Esophagus muscularis mucosa (tissue), 4 donors: ENCODE data around the gene SLC16A5. TPM values are rescaled to one million over a fixed set of nuclear protein-coding genes. Genes with fewer than 3 reads are reported as not detected.
"Not testable (repeated sequence)": the region's sequence is repeated elsewhere in the genome, so short reads cannot be mapped to it uniquely, and the experiment has no call there.

Experiments used
- DNase-seq: peaks from one replicate; pipeline ENCODE4 v3.0.0-alpha.2; 2017; ENCODE audit errors: extremely low spot score
- H3K27ac ChIP-seq, 4 donors: fragments of 200-600 bp; sonication (generic); replicated peaks in 1 of 4; 1 replicate in 3 of 4; 2 replicates in 1 of 4; pipeline ENCODE4 v1.5.1; 2016 to 2019; ENCODE audit warnings: mild to moderate bottlenecking in 1 of 4
- H3K27me3 ChIP-seq, 4 donors: fragments of 200-600 bp; sonication (generic); one replicate each; pipeline versions ENCODE4 v1.5.1 to v1.6.0; 2016 to 2019
- H3K36me3 ChIP-seq, 4 donors: fragments of 200-600 bp; sonication (generic); one replicate each; pipeline ENCODE4 v1.5.1; 2016 to 2019
- H3K4me1 ChIP-seq, 4 donors: fragments of 200-600 bp; sonication (generic); one replicate each; pipeline ENCODE4 v1.5.1; 2016 to 2019
- H3K4me3 ChIP-seq, 4 donors: fragments of 200-600 bp; sonication (generic); 1 replicate in 2 of 4; 2 replicates in 2 of 4; pipeline ENCODE4 v1.5.1; 2016 to 2019; ENCODE audit warnings: mild to moderate bottlenecking in 4 of 4, moderate library complexity in 1 of 4
- H3K9me3 ChIP-seq, 4 donors: fragments of 200-600 bp; sonication (generic); 1 replicate in 3 of 4; 2 replicates in 1 of 4; pipeline ENCODE4 v1.5.1; 2016 to 2019
- EP300 ChIP-seq: sonication (generic); formaldehyde crosslinking; IDR thresholded peaks from one replicate; pipeline ENCODE4 v1.6.1; 2017; ENCODE audit warnings: antibody characterized with exemption
- POLR2A ChIP-seq: fragments of 450-650 bp; IDR thresholded peaks from one replicate; pipeline ENCODE4 v1.6.1; 2017; ENCODE audit warnings: antibody characterized with exemption, moderate library complexity, mild to moderate bottlenecking, low read depth
- POLR2AphosphoS5 ChIP-seq, 2 donors: sonication (generic); formaldehyde crosslinking; IDR thresholded peaks; one replicate each; pipeline ENCODE4 v1.6.1; 2017; ENCODE audit warnings: antibody characterized with exemption in 2 of 2
- WGBS: methylation state at CpG from one replicate; pipeline ENCODE4 v1.1.5; 2018; 5-methylcytosine and 5-hydroxymethylcytosine counted together
- intact Hi-C: fragments of 100-400 bp; cut with DNase I; formaldehyde crosslinking; loops from one replicate; pipeline ENCODE4 v1.15.1; 2023
- total RNA-seq, 4 donors: library from RNA; depleted of rRNA; stranded (reverse); fragments of >200 nt; gene quantifications; one replicate each; pipeline versions ENCODE4 v1.1.0 to v1.2.1, GENCODE V29; 2016
- TF ChIP-seq, protein P1 (sequence below), 3 experiments: fragments of 200-600 bp in 2 of 3; fragments of 450-650 bp in 1 of 3; sonication (generic) in 2 of 3; IDR thresholded peaks; one replicate each; pipeline ENCODE4 v1.5.1; 2017 to 2019; ENCODE audit warnings: antibody characterized with exemption in 3 of 3, mild to moderate bottlenecking in 2 of 3, moderate library complexity in 1 of 3

The SLC16A5 gene
- total RNA-seq, 4 donors from 2014 or later = 3.8 to 9.7 (median 7.6) TPM

DNA sequence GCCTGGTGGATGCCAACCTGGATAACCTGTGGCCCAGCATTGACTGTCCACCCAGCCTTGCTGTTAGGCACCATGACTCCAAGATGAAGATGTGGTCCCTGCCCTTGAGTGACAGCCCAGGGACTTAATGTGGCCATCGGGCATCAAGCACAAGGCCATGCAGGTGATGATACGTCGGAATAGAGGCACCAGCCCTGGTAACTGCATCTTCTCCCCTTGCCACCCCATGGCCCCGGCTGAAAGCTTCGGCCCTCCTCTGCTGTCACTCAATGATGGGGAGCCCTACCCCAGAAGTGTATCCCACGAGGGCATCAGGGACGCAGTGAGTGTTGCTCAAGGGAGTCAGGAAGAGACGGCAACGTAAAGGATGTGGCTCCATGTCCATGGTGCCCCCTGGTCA is 41.8 kb downstream of the SLC16A5 start:
- peaks cover 16 to 36% (median 23%) of the 10 kb centered on the region in 4 donors for H3K4me1 ChIP-seq
- no peak overlapping the region for H3K4me3 ChIP-seq
- no peak overlapping the region for H3K27ac ChIP-seq
- no peaks in the 10 kb centered on the region for H3K9me3 ChIP-seq
- peaks cover 0 to 20% (median 18%) of the 10 kb centered on the region in 4 donors for H3K36me3 ChIP-seq
- TF ChIP-seq POLR2AphosphoS5 (IDR thresholded peaks at IDR 0.05) (no peak), POLR2A (no peak), EP300 (no peak)
- TF ChIP-seq, protein P1, sequence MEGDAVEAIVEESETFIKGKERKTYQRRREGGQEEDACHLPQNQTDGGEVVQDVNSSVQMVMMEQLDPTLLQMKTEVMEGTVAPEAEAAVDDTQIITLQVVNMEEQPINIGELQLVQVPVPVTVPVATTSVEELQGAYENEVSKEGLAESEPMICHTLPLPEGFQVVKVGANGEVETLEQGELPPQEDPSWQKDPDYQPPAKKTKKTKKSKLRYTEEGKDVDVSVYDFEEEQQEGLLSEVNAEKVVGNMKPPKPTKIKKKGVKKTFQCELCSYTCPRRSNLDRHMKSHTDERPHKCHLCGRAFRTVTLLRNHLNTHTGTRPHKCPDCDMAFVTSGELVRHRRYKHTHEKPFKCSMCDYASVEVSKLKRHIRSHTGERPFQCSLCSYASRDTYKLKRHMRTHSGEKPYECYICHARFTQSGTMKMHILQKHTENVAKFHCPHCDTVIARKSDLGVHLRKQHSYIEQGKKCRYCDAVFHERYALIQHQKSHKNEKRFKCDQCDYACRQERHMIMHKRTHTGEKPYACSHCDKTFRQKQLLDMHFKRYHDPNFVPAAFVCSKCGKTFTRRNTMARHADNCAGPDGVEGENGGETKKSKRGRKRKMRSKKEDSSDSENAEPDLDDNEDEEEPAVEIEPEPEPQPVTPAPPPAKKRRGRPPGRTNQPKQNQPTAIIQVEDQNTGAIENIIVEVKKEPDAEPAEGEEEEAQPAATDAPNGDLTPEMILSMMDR (IDR thresholded peaks at IDR 0.05) = no peak
- 90% methylated on average over 4 of the region's 9 CpGs for WGBS
- no peak for DNase-seq
- intact Hi-C loops = no loop called here
- H3K27me3 ChIP-seq = no peaks in the 10 kb centered on the region

- Histone ChIP-seq H3K9me3 (no peaks in the 10 kb centered on the region), H3K4me1 (peaks cover 10 to 30% (median 21%) of the 10 kb centered on the region in 4 donors), H3K4me3 (peak overlapping the region; percentile 70 to 89 (median 85)), H3K36me3 (peaks cover 0 to 21% (median 19%) of the 10 kb centered on the region in 4 donors), H3K27ac (peak overlapping the region; percentile 85 to 94 (median 90)), H3K27me3 (no peaks in the 10 kb centered on the region)
- intact Hi-C loops = loop anchor here (2.0 to 5.0 kb wide), 2 partner anchors 15 to 52 kb away; partner anchors contain the start of gene SUMO2
- DNase-seq = no peak
- TF ChIP-seq, protein P1 (IDR thresholded peaks at IDR 0.05) = no peak
- TF ChIP-seq POLR2A = no peak
- TF ChIP-seq EP300 = no peak
- TF ChIP-seq POLR2AphosphoS5 (IDR thresholded peaks at IDR 0.05) = no peak
- 94% methylated on average over 5 of the region's 24 CpGs for WGBS
These were observed 42.4 kb downstream of the SLC16A5 start for GRCh38 chr17:75130059-75130631.

DNA sequence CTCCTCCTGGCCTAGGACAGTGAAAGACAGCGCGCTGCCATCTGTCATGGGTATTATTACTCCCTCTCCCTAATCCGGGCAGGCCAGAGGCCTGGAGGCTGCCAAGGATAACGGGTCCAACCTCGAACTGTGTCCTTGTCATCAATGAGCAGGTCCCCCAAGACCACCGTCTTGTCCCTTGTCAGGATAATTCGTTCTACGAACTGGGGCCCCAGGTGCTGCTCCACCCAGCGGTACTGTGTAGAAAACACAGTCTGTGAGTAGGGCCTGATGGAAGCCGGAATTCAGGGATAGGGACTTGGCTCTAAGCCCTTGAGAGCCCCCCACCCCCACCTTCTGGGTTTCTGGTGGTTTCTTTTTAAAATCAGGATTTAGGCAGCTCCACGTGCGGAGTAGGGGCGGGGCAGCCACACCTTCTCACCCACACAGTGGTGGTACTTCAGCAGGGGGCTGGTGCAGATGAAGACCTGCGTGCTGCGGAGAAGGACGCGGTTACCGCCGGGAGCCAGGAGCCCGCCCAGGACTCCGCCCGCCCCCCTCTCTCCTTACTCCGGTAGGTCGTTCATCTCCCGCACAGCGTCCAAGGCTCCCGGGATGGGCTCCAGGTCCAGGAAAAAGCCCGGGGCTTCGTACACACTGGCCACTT is 43.0 kb downstream of the SLC16A5 start:
- H3K27ac ChIP-seq = peak overlapping the region; percentile 85 to 94 (median 90)
- no peak for DNase-seq
- H3K9me3 ChIP-seq = no peaks in the 10 kb centered on the region
- peaks cover 10 to 28% (median 21%) of the 10 kb centered on the region in 4 donors for H3K4me1 ChIP-seq
- TF ChIP-seq EP300 (no peak), POLR2A (no peak), POLR2AphosphoS5 (IDR thresholded peaks at IDR 0.05) (no peak)
- TF ChIP-seq, protein P1 (IDR thresholded peaks at IDR 0.05) = peak in 2 of 3 experiments; percentile 44 to 55
- WGBS = 15% methylated on average over 15 of the region's 29 CpGs
- H3K36me3 ChIP-seq = peaks cover 0 to 27% (median 25%) of the 10 kb centered on the region in 4 donors
- intact Hi-C loops = loop anchor here (2.0 to 5.0 kb wide), 2 partner anchors 16 to 52 kb away; partner anchors contain the start of gene SUMO2
- H3K27me3 ChIP-seq = no peaks in the 10 kb centered on the region
- peak overlapping the region; percentile 70 to 89 (median 85) for H3K4me3 ChIP-seq

- Histone ChIP-seq H3K9me3 (no peaks in the 10 kb centered on the region), H3K27ac (peak within 1 kb of the TSS; percentile 85 to 94 (median 90)), H3K4me1 (peaks cover 10 to 28% (median 21%) of the 10 kb centered on the region in 4 donors), H3K4me3 (peak within 1 kb of the TSS; percentile 70 to 89 (median 85)), H3K36me3 (peaks cover 0 to 29% (median 27%) of the 10 kb centered on the region in 4 donors), H3K27me3 (no peaks in the 10 kb centered on the region)
- no peak for DNase-seq
- WGBS = 5% methylated on average over 12 of the region's 82 CpGs
- TF ChIP-seq POLR2AphosphoS5 (IDR thresholded peaks at IDR 0.05) (peak; percentile 37 to 84), POLR2A (no peak), EP300 (no peak)
- TF ChIP-seq, protein P1 (IDR thresholded peaks at IDR 0.05) = peak; percentile 63 to 78 (median 73)
- intact Hi-C loops = loop anchor here (2.0 to 5.0 kb wide), 2 partner anchors 17 to 51 kb away; partner anchors contain the start of gene SUMO2
These were observed 43.7 kb downstream of the SLC16A5 start, which contains the start of gene NT5C for GRCh38 chr17:75131278-75132017. Gene NT5C, minus strand, starts transcription at chr17:75131742. Its CDS starts 35 bp downstream, at chr17:75131707.

DNA sequence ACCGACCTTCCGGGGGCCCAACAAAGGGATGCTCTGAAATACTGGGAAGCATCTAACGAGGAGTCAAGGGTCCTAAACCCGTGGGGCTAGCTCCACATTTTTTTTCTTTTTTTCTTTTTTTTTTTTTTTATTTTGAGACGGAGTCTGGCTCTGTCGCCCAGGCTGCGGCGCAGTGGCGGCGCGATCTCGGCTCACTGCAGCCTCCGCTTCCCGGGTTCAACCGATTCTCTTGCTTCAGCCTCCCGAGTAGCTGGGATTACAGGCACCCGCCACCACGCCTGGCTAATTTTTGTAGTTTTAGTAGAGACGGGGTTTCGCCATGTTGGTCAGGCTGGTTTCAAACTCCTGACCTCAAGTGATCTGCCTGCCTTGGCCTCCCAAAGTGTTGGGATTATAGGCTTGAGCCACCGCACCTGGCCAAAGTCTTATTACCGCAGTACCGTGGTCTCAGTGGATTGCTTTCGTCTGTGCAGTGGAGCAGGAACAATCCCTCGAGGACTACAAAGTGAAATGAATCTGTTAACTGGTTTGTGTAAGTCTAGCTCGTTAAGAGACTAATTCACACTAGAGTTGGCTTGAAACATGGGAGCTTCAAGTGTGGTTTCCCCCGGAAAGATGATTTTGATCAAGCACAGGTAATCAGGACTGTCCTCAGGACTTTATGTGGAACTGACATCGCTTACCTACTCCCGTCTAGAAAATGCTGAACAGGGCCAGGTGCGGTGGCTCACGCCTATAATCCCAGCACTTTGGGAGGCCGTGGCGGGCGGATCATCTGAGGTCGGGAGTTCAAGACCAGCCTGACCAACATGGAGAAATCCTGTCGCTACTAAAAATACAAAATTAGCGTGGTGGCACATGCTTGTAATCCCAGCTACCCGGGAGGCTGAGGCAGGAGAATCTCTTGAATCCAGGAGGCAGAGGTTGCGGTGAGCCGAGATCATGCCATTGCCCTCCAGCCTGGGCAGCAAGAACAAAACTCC is 44.6 kb downstream of the SLC16A5 start:
- Histone ChIP-seq H3K36me3 (peaks cover 0 to 29% (median 27%) of the 10 kb centered on the region in 4 donors), H3K4me1 (peaks cover 10 to 28% (median 21%) of the 10 kb centered on the region in 4 donors), H3K27ac (peak overlapping the region; percentile 85 to 94 (median 90)), H3K4me3 (peak overlapping the region; percentile 70 to 89 (median 85))
- DNase-seq, H3K27me3 ChIP-seq, H3K9me3 ChIP-seq: not testable (repeated sequence)
- 81% methylated on average over 38 of the region's 40 CpGs for WGBS
- intact Hi-C loops = loop anchor here (5.0 kb wide), 1 partner anchor 50 kb away; the partner anchor contains the start of gene SUMO2
